CD4-positive, alpha-beta T cell treated with Interleukin-15 for 4 hours (primary cell): ENCODE results near the gene ASCL2.

Experiments
- DNase-seq: peaks from one replicate; pipeline ENCODE4 v3.0.0-alpha.2; 2020; ENCODE audit warnings: low spot score

Gene ASCL2

GRCh38 chr11:2308713-2309112, 38.3 kb upstream of the ASCL2 start:
- no peak for DNase-seq

DNA sequence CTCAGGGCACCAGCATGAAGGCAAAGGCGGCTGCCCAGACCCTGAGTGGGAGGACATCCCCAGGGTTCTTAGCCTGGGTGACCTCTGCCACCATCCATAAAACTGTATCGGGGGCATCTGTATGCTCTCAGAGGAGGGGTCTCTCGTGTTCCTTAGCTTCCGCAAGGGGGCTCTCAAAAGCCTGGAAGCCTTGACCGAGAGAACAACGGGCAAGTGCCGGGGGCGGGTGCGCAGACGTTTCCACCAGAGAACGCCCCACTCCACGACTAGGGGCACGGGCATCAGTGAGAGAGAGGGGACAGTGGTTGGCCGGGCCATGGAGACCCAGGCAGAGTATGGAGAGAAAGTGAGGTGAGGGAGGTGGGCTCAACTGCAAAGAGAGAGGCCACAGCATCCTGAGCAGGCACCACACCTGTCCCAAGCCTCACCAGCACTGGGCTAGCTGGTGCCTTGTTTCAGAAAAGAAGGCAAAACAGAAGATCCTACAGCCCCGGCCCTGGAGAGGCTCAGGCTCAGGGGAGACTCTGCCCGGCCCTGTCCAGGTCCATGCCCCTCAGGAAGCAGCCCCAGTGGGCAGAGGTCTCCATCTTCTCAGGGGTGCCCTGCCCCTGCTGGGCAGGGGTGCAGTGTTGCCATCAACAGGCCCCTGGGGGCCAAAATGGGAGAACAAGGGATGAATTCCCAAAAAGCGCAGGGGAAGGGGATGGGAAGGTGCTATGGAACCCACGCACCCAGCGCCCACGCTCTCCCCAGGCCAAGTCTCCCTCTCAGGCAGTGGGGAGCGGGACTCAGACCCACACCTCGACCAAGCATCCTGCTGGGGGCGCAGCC, 37.3 kb upstream of the ASCL2 start:
- no peak for DNase-seq

DNA sequence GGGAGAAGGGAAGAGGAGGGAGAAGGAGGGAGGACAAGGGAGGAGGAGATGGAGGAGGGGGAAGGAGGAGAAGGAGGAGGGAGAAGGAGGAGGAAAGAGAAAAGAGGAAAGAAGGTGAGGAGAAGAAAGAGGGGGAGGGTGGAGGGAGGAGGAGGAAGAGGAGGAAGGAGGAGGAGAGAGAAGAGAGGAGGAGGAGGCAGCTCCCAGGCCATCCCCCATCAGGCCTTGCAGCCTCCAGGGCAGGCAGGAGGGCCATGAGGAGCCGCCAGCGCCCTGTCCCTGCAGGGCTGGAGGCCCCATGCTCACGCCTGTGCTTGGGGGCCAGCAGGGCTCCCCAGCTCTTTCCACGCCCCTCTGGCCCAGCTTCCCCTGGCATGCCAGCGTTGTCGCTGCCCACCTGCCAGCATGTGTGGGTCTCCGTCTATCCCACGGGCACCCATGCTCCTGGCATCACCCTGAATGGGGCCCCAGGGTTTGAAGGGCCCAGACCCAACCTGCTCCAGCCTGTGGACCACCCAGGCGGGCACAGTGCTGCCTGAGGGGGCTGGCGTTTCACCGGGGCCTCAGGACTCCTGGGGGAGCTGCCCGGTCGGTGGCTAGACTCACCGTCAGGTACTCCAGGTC, 36.6 kb upstream of the ASCL2 start:
- no peak for DNase-seq

DNA sequence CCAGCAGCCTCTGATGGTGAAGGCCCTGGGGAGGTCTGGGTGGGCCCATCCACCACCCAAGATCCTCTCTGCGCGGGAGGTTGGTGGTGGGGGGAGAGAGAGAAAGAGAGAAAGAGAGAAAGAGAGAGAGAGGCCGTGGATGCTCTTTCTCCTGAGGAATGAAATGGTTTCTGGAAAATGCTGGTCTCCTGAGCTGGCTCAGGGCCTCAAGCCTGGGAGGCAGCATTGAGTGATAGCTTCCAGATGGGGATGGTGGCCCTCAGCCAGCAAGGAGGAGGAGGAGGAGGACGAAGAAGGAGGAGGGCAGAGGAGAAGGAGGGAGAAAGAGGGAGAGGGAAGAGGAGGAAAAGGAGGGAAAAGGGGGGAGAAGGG, 36.0 kb upstream of the ASCL2 start:
- DNase-seq, result no peak

- DNase-seq, result peak; percentile 13
Measured at GRCh38 chr11:2305788-2306451, 35.5 kb upstream of the ASCL2 start.

DNA sequence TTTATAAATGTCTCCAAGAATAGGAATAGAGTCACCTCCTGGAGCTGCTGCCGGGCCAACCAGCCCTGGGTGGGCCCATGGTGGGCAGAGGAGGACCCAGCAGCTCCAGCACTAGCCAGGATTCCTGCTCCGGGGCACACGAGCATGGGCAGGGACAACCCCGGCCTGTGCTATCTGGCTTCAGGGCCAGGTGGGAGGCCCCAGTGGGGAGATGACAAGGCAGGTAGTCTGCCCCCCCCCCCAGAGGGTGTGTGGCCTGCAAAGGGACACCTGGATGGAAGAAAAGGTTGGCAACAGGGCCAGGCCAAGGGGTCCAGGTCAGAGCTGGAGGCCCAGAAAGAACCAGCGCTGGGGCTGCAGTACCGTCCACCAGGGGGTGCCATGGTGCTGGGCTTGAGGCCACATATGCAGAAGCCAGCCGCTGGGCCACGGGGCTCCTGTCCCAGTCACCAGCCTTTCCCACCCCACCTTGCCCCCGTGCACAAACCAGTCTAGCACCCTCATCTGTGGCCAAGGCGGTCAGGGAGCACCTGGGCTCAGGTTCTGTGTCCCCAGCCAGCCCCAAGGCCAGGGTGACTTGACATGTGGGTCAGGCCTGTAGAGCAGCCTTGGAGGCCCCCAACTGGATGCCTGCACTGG, 34.9 kb upstream of the ASCL2 start:
- peak; percentile 81 for DNase-seq

GRCh38 chr11:2304506-2305139, 34.2 kb upstream of the ASCL2 start:
- no peak for DNase-seq

DNA sequence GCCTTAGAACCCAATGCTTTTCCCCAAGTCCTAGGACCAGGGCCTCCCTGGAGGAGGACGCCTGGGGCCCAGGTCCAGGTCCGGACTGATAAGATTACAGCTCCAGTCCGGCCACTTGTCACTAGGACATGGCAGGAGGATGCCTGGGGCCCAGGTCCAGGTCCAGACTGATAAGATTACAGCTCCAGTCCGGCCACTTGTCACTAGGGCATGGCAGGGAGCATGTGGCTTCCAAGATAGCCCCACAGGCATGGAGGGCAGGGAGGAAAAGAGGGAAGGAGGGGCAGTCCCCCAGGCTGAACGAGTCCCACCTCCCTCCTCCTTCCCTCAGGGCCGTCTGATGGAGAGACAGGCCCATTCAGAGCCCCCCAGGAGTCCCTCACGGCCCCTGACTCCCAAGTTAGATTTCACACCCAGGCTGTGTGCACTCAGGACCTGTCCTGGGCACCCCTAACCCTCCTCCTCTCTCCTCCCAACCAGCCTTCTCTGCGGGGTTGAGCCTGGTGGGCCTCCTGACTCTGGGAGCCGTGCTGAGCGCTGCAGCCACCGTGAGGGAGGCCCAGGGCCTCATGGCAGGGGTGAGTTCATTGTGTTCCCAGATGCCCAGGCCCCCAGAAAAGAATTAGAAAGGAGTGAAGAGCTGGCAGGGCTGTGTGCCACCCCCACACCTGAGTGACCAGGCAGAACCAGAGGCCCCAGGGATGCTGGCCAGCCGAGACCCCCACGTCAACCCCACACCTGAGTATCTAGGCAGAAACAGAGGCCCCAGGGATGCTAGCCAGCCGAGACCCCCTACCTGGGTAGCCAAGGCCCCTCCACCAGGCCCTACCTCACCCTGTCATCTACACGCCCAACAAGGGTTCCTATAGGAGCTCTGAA, 33.5 kb upstream of the ASCL2 start:
- DNase-seq, result no peak

GRCh38 chr11:2302896-2303626, 32.7 kb upstream of the ASCL2 start:
- DNase-seq, result no peak

DNA sequence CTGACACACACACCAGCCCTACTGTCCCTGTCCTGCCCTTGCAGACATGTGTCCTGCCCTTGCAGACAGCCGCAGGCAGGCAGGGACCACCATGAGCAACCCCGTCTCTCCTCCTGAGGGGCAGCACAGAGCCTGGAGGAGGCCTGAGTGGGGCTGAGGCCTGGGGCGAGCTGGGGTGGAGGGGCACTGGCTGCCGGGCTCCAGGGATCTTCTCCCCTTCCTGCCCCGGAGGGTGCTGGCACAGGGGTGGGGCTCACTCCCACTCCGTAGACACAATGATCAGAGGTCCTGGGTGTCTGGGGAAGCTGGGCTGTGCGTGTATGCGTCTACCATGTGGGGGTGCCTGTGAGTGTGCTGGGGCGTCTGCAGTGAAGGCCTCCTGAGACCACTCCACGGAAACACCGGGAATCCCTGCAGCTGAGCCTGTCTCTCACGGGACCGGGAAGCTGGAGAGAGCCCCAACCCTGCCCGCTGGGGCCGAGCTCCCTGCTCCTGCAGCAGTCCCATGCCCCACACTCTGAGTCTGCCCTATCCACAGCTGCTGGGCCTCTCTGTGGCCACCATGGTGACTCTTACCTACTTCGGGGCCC, 32.0 kb upstream of the ASCL2 start:
- peak; percentile 22 for DNase-seq

DNA sequence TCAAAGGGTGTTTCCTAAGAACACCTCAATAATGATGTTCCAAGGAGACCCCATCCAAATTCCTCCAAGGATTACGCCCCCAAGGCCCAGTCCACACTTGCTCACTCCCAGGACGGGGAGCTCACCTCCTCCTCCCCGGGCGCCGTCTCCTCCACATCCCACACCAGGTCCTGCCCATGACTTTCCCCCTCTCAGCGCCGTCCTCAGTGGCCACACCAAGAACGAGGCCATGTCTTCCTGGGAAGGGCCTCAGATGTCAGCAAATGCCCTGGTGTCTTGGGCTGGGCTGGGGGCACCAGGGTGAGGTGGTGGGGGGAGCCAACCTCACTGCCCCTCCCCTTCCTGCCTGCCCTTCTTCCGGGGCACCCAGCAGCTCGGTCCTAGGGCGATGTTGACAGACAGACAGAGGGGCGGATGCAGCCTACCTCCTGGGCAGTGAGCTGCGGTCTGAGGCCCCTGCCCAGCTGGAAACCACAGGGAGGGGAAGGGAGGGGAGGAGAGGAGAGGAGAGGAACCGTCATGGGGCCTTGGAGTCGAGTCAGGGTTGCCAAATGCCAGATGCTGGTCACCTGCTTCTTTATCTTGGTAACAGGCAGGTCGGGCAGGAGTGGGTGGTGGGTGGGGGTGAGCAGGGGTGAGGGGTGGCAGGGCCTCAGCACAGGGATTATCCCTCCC, 31.4 kb upstream of the ASCL2 start, which contains the start of the genes C11orf21 and TSPAN32:
TSS of gene C11orf21 (minus strand) at position 288 of the 675 bp plus-strand sequence. CDS start at position 178, 110 bp downstream.
TSS of gene TSPAN32 (plus strand) at position 383 of the 675 bp plus-strand sequence. CDS start at position 520, 137 bp downstream.
- DNase-seq, result peak; percentile 68

DNA sequence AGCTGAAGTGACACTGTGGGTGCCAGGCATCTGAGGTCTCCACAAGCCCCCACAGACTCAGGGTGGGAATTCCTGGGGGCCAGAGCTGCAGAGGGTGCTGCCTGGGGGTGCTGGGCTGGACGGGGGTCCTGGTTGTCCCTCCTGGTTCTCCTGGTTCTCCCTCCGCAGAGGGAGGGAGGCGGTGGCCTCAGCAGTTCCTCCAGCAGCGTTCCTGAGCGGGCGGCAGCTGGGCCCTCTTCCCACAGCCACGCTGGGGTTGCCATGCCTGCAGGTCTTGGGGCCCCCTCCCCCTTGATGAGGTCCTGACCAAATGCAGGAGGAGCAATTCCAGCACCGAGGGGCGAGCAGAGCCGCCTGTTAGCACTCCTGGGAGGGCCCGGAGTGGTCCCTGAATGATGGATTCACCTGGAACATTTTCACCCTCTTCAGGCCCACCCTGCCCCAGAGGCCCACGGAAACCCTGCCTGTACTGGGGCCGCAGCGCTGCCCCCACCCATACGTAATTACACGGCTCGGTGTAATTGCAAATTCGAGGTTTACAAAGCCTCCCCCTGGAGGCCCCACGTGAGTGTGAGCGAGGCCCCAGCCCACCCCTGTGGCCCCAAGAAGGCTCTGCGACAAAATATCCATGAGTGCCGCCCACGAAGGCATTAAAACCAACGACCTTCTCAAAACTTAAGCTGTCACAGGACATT, 30.7 kb upstream of the ASCL2 start:
- no peak for DNase-seq

DNA sequence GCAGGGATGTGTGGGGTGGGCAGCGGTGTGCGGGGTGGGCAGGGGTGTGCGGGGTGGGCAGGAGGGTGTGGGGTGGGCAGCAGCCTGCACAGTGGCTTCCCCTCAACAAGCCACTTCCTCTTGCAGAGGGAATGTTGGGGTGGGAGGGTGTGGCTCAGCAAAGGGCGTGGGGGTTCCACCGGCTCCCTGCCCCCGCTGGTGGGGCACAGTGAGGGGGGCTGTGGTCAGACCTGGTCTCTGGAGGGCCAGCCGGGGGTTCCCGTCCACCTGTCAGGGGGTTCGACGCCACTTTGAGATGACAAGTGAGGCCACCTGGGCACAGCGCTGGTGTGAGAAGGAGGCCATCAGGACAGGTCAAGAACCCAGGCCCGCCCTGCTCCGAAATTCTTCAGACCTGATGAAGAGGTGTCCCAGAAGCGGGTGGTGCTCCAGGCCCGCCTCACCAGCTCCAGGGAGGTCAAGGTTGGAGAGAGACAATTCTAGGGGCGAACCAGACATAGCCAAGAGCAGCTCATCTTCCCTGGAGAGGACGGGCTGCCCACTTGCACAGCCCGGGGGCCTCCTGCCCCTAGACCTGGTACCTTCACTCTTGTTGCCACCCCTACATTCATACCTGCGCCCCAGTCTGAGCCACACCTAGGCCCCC, 30.0 kb upstream of the ASCL2 start:
- DNase-seq, result no peak

- no peak for DNase-seq
Measured at GRCh38 chr11:2299773-2300172, 29.4 kb upstream of the ASCL2 start.

- DNase-seq, result no peak
Measured at GRCh38 chr11:2298795-2299761, 28.7 kb upstream of the ASCL2 start.

- DNase-seq, result no peak
Measured at GRCh38 chr11:2298131-2298794, 27.9 kb upstream of the ASCL2 start.
